Ureter (tissue), 1 donor: ENCODE measurements around the gene MB21D2. TPM values are rescaled to one million over a fixed set of nuclear protein-coding genes. Genes with fewer than 3 reads are reported as not detected.
"Not testable (repeated sequence)": the region's sequence is repeated elsewhere in the genome, so short reads cannot be mapped to it uniquely, and the experiment has no call there.

Experiments
- DNase-seq: peaks from one replicate; pipeline ENCODE4 v3.0.0-alpha.2; 2020; ENCODE audit warnings: low spot score
- total RNA-seq: library from RNA; stranded (reverse); gene quantifications from one replicate; pipeline ENCODE4 v1.2.4, GENCODE V29; 2023
- donor health status: DM: yes; HTN: yes; CAD: no.

Gene MB21D2, protein sequence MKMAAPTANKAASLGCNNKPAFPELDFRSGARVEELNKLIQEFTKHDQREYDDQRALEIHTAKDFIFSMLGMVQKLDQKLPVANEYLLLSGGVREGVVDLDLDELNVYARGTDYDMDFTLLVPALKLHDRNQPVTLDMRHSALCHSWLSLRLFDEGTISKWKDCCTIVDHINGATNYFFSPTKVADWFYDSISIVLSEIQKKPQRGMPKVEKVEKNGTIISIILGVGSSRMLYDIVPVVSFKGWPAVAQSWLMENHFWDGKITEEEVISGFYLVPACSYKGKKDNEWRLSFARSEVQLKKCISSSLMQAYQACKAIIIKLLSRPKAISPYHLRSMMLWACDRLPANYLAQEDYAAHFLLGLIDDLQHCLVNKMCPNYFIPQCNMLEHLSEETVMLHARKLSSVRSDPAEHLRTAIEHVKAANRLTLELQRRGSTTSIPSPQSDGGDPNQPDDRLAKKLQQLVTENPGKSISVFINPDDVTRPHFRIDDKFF
- 8.7 TPM for total RNA-seq

- DNase-seq = peak; percentile 72
Measured at GRCh38 chr3:192917404-192918274, at the start of gene MB21D2. Gene MB21D2, minus strand, starts transcription at chr3:192917856. Its CDS starts 16 bp downstream, at chr3:192917840.

GRCh38 chr3:192964959-192965719 lies 47.5 kb upstream of the MB21D2 start:
- DNase-seq = not testable (repeated sequence)

DNA sequence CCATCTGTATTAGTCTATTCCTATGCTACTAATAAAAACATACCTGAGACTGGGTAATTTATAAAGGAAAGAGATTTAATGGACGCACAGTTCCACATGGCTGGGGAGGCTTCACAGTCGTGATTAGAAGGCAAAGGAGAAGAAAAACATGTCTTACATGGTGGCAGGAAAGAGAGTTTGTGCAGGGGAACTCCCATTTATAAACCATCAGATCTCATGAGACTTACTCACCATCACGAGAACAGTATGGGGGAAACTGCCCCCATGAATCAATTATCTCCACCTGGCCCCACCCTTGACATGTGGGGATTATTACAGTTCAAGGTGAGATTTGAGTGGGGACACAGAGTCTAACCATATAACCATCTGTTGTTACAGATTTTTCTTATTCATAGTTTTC lies 42.1 kb upstream of the MB21D2 start:
- no peak for DNase-seq

DNA sequence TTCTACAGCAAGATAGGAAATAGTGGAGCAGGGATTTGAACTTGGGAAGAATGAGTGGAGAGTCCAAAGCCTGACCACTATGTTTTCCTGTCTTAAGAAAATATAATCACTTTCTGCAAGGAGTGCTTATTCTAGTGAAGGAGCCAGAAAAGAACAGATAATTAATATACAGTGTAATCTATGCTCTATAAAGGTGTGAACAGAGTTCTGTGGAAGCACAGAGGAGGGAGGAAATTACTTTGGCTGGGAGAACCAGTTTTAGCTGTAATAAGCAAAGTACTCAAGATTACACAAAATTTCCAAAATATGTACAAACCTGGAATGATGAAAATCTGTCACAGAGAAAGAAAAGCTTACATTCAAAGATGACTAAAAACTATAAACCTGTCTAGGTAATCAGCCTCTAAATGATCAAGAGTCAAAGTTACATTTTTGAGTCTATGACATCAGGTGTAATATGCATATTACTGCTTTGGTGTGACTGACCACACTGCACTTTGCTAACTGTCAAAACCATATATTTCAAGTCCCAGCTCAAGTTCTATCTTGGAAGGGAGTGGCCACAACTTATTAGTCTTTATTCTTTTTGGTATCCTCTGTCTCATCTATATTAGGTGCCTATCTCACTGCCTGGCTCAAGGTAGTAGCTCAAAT lies 40.7 kb upstream of the MB21D2 start:
- DNase-seq = no peak

DNA sequence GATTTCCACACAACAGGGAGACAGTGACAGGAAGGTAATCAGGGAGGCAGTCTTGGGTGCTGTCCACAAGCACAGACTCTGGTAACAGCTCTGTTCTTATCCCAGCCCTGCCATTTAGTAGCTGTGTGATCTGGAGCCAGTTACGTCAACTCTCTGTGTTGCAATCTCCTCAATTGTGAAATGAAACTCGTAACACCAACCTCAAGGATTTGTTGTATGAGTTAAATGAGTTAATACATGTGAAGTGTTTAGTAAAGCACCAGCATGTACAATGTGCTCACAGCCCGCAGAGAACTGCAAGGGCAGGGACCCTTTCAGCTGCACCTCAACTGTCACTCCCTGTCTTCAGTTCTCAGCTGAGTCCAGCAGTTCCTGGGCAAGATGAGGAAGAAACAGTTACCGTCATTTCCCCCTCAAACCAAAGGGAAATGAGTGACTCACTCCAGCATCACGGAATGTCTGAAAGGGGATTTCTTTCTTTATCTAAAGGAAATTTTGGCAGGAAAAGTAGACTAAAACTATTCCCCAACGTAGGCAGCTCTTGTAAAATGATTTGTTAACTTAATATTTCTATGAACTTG lies 39.9 kb upstream of the MB21D2 start:
- peak; percentile 46 for DNase-seq

DNA sequence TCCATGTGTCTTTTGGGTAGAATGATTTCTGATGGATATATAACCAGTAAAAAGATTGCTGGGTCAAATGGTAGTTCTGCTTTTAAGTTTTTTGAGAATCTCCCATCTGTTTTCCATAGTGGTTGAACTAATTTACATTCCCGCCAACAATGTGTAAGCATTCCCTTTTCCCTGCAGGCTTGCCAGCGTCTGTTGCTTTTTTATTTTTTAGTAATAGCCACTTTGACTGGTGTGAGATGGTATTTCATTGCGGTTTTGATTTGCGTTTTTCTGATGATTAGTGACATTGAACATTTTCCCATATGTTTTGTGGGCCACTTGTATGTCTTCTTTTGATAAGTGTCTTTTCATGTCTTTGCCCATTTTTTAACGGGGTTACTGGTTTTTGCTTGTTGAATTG lies 36.3 kb upstream of the MB21D2 start:
- no peak for DNase-seq

GRCh38 chr3:192947421-192947820 lies 29.8 kb upstream of the MB21D2 start:
- no peak for DNase-seq

GRCh38 chr3:192943393-192943792 lies 25.7 kb upstream of the MB21D2 start:
- DNase-seq = no peak

GRCh38 chr3:192942625-192943024 lies 25.0 kb upstream of the MB21D2 start:
- no peak for DNase-seq

- DNase-seq = no peak
Measured at GRCh38 chr3:192940129-192940528, 22.5 kb upstream of the MB21D2 start.

- no peak for DNase-seq
Measured at GRCh38 chr3:192935441-192935840, 17.8 kb upstream of the MB21D2 start.

DNA sequence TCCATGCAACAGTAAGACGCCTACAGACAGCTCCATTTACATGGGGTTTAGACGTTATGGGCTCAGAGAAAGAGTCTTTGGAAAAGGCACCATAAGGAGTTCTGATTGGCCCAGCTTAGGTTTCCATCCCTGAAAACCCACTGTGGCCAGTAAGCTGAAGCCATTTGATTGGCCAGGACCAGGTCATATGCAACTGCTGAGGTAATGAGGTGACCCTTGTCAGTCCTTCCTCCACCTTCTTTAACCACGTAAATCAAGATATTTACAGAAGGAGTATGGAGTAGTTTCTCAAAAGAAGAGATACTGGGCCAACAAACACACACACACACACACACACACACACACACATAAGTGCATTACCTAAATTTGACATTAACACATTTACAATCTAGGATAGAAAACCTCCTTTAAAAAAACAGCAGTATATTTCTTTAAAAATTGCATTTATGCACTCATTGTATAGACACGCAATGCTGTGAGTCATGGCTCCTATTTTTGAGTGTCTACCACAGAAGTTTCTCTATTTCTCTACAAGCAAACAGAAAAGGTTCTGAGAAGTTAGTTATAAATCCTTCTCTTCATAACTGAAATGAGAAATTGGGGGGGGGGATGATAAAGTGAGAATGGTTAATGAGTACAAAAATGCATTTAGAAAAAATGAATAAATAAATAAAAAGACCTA lies 16.3 kb upstream of the MB21D2 start:
- no peak for DNase-seq

- DNase-seq = no peak
Measured at GRCh38 chr3:192933259-192933658, 15.6 kb upstream of the MB21D2 start.

GRCh38 chr3:192931825-192932224 lies 14.2 kb upstream of the MB21D2 start:
- no peak for DNase-seq

GRCh38 chr3:192930577-192930976 lies 12.9 kb upstream of the MB21D2 start:
- no peak for DNase-seq

GRCh38 chr3:192929755-192930547 lies 12.3 kb upstream of the MB21D2 start:
- DNase-seq = no peak

DNA sequence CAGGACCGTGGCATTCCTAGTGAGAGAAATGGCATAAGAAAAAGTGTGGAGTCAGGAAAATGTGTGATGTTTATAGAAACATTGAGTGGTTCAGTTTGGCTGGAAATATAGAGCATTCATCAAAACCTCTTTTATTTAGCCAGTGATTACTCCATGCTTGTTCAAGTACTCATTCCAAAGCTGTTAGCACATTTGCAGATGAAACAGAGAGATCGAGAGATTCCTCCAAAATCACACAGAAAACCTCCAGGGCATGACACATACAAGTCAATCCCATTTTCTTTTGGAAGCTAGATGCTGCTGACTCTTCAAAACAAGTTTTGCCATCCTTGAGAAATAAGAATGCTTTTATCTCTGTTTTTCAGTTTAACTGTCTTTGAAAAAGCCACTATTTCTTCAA lies 11.5 kb upstream of the MB21D2 start:
- no peak for DNase-seq

DNA sequence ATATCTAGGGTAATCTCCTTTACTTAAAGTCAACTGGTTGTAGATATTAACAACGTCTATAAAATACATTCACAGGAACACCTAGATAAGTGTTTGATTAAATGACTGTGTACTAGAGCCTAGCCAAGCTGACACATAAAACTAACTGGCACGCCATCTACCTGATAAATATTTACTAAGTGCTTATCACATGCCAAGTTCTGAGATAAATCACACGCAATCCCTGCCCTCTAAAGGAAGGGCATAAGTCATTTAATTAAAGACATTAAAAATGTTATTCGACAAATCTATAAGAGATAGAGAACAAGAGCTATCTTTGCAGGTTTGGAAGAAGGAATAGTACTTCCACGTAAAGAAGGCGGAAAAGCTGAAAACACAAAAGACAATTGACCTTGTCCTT lies 11.1 kb upstream of the MB21D2 start:
- no peak for DNase-seq

GRCh38 chr3:192928016-192928415 lies 10.4 kb upstream of the MB21D2 start:
- no peak for DNase-seq

GRCh38 chr3:192927016-192927415 lies 9.4 kb upstream of the MB21D2 start:
- no peak for DNase-seq
